ENCODE measurements around the gene MINDY2. TPM values are rescaled to one million over a fixed set of nuclear protein-coding genes. Genes with fewer than 3 reads are reported as not detected.
A peak's percentile ranks its signal among the peaks of the same experiment; 100 is the strongest.

The MINDY2 gene
- total and polyA plus RNA-seq, 9 of the 15 experiments (the other 6 are each of a cell fraction or from before 2014, with no cell fraction given) = 2.4 to 15.3 (median 7.2) TPM

DNA sequence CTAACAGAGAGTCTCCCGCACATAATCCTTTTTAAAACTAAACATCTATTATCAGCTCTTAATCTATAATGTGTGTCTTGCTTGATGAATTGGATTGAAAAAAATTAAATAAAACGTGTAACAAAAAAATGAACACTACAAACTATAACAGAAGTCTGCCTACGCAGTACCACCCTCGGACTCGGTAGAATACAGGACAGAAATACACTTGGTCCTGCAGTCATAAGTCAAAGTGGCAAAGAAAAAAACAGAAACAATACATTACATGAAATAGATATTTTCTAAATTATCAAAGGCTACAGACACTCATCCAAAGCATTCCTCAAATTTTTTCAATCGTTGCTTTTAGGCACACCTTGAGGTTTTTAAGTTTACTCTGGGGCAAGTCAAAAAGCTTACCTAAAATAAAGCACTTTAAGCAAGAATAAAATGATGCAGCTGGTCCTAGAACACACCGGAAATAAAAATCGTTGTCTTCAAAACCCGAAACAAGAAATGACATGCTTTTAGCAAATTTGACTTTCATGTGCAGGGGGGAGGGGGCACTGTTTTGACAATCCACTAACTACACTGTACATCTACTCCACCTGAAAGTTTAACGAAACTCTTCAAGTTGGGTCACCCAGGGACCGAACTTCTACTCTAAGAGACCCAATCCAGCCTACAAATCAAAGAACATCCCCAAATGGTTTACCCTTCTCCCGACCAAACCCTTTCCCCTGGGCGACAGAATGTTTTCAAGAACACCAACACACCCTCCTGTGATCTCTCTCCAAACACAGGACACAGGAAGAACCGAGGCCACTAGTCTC is 22.9 kb upstream of the MINDY2 start (continued):
- TF ChIP-seq, protein P1, sequence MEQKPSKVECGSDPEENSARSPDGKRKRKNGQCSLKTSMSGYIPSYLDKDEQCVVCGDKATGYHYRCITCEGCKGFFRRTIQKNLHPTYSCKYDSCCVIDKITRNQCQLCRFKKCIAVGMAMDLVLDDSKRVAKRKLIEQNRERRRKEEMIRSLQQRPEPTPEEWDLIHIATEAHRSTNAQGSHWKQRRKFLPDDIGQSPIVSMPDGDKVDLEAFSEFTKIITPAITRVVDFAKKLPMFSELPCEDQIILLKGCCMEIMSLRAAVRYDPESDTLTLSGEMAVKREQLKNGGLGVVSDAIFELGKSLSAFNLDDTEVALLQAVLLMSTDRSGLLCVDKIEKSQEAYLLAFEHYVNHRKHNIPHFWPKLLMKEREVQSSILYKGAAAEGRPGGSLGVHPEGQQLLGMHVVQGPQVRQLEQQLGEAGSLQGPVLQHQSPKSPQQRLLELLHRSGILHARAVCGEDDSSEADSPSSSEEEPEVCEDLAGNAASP (IDR thresholded peaks at IDR 0.05) = no peak
- no peak for TF ChIP-seq CBX2 (IDR thresholded peaks at IDR 0.05; ENCODE audit: insufficient read depth, low read length, poor library complexity, severe bottlenecking)
- TF ChIP-seq ZNF134 (CRISPR knock-in tag; conservative IDR thresholded peaks at IDR 0.05) = no peak
- TF ChIP-seq LCOR (CRISPR knock-in tag; IDR thresholded peaks at IDR 0.05) = no peak
- no peak for TF ChIP-seq BRCA1 (IDR thresholded peaks at IDR 0.05)
- TF ChIP-seq BRCA1 (CRISPR knock-in tag; IDR thresholded peaks at IDR 0.05) = no peak
- TF ChIP-seq, protein P2, sequence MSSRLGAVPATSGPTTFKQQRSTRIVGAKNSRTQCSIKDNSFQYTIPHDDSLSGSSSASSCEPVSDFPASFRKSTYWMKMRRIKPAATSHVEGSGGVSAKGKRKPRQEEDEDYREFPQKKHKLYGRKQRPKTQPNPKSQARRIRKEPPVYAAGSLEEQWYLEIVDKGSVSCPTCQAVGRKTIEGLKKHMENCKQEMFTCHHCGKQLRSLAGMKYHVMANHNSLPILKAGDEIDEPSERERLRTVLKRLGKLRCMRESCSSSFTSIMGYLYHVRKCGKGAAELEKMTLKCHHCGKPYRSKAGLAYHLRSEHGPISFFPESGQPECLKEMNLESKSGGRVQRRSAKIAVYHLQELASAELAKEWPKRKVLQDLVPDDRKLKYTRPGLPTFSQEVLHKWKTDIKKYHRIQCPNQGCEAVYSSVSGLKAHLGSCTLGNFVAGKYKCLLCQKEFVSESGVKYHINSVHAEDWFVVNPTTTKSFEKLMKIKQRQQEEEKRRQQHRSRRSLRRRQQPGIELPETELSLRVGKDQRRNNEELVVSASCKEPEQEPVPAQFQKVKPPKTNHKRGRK (tag; IDR thresholded peaks at IDR 0.05) = no peak
- no peak for TF ChIP-seq U2AF1 (optimal IDR thresholded peaks at IDR 0.05; ENCODE audit: low read depth, low read length)
- no peak for TF ChIP-seq SMARCC2 (IDR thresholded peaks at IDR 0.05; ENCODE audit: low read depth)
- TF ChIP-seq, protein P3, sequence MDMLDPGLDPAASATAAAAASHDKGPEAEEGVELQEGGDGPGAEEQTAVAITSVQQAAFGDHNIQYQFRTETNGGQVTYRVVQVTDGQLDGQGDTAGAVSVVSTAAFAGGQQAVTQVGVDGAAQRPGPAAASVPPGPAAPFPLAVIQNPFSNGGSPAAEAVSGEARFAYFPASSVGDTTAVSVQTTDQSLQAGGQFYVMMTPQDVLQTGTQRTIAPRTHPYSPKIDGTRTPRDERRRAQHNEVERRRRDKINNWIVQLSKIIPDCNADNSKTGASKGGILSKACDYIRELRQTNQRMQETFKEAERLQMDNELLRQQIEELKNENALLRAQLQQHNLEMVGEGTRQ (CRISPR knock-in tag; IDR thresholded peaks at IDR 0.05) = no peak
- TF ChIP-seq ZNF444 (CRISPR knock-in tag; IDR thresholded peaks at IDR 0.05) = no peak
- no peak for TF ChIP-seq FOXM1 (IDR thresholded peaks at IDR 0.05; ENCODE audit: low read depth)
- no peak for TF ChIP-seq FOXM1 (CRISPR knock-in tag; IDR thresholded peaks at IDR 0.05; ENCODE audit: low read depth)
- peak; percentile 43; the same call in 1 of the 2 replicates for TF ChIP-seq DPF2 (IDR thresholded peaks at IDR 0.05)
- no peak for TF ChIP-seq BDP1 (IDR thresholded peaks at IDR 0.05; ENCODE audit: insufficient read depth, insufficient read length)
- no peak for TF ChIP-seq ZNF668 (CRISPR knock-in tag; IDR thresholded peaks at IDR 0.05)
- TF ChIP-seq FOXK2 (conservative IDR thresholded peaks at IDR 0.05 in 1 of 2, IDR thresholded peaks at IDR 0.05 in 1 of 2; ENCODE audit: low read depth in 2 of 2) = 0 out of 4 replicates have a peak, but pooled peaks of 1 of the 2 experiments have one; percentile 18
- 0 out of 2 replicates have a peak, but pooled peaks have one; percentile 11 for TF ChIP-seq POLR2A (conservative IDR thresholded peaks at IDR 0.05)

Data from K562 (cell line).